GM18519 (cell line): Measurements from ENCODE around the gene ZNF691.

Experiments
- ATAC-seq: cut with Tn5 transposase; IDR thresholded peaks from one replicate; pipeline ENCODE4 v1.9.1; 2021; ENCODE audit warnings: mild to moderate bottlenecking, moderate library complexity; ENCODE audit not compliant: unreplicated experiment, low FRiP score

Gene ZNF691

GRCh38 chr1:42831273-42831672 lies 15.1 kb upstream of the ZNF691 start:
- no peak for ATAC-seq

DNA sequence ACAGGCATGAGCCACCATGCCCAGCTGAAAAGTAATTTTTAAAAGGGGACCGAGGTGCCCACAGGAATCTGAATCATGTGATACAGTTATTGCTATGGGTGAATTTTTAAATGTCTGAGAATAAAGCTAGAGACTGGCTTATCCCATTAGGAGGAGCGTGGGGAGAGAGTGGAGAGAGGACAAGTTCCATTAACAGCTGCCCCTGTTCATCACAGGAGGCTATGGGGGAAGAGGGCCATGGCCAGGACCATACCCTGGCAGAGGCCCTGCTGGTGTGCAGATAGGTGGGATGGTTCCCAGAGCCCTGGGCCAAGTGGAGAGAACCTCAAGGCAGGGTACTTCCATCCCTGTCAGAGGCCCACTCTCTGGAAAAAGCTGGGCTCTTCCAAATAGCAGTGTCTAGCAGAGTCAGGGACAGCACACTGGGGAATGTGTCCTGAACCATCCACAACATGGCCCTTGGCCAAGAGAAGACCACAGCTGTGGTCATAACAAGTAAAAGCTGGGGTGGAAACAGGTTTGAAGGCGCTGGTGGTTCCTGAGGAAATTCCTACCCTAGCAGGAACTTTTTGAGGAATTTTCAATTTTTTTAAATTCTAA lies 13.7 kb upstream of the ZNF691 start:
- no peak for ATAC-seq

GRCh38 chr1:42833981-42834380 lies 12.4 kb upstream of the ZNF691 start:
- ATAC-seq = no peak

DNA sequence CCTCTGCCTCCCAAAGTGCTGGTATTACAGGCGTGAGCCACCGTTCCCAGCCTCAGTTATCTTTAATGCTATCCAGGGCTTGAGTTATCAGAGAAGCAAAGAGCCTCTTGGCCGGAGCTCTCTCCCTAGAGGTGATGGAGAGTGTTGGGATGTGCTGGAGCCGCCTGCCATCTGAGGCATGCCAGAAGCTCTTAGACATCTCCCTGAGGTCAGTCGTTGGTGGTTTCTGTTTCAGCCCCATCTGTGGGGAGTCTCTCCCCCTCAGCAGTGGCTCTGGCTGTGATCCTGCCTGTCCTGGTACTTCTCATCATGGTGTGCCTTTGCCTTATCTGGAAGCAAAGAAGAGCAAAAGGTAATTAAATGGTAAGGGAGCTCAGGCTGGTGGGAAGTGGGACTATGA lies 11.6 kb upstream of the ZNF691 start:
- ATAC-seq = no peak

GRCh38 chr1:42835422-42835821 lies 11.0 kb upstream of the ZNF691 start:
- no peak for ATAC-seq

- ATAC-seq = no peak
These were observed 8.7 kb upstream of the ZNF691 start for GRCh38 chr1:42837709-42838108.

DNA sequence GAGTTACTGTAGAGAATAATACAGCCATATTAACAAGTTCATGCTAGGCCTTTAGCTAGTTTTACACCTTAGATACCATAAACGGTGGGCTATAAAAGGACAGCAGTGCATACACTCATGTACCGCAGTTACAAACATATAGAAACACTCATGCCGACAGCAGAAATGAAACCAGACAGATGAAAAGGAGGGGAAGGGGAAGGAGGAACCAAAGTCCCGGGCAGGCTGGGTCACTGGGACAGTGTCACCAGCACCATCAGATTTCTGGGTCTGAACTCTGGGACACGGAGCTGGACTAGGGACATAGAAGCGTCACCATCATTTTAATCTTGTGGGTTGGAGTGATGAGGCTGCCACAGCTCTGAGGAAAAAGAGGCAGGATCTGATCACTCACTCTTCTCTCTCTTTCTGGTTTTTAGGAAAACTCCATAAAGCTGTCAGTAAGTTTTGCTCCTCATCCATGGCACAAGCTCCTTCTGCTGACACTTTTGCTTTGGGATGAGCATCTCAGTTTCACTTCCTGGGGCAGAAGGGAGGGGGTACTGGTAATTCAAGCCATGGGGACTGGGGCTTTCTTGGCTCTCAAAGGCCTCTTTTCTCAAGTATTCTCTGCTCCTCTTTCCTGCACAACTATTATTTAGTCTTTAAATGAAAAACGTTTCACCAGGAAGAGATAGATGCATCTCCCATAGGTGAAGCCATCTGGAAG lies 7.8 kb upstream of the ZNF691 start:
- ATAC-seq = no peak

DNA sequence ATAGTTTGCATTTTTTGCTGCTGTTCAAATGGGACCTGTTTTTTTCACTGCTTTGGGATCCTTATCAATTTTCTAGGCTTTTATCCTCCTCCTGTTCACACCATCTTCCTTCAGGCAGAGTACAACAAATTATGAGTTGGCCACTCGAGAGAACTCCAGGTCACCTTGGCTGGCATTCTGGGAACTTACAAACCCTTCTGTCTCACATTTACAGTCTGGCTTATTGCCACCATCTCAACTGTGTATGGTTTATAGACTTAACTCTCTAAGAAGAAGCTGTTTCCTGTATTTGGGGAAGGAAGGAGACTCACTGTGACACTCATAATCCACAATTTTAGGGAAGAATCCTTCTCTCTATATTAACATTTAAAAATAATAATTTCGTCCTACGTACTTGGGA lies 5.4 kb upstream of the ZNF691 start:
- no peak for ATAC-seq

- no peak for ATAC-seq
These were observed 4.8 kb upstream of the ZNF691 start for GRCh38 chr1:42841440-42842147.

DNA sequence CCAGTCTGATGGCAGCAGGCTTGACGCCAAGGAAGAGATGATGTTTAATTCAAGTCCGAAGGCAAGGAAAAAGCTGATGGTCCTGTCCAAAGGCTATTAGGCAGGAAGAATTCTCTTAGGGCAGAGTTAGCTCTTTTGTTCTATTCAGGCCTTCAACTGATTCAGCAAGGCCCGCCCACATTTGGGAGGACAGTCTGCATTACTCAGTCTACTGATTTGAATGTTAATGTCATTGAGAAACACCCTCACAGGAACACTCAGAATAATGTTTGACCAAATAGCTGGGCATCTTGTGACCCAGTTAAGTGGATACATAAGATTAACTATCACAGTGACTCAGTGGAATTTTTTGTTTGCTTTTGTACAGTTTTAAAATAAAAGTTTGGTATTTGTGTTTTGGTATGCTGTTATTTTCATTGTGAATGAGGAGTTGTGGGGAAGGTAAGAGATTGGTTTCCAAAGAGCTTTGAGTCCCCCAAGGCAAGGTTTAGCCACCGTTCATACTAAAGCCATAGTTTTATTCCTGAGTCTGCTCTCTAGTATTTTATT lies 1.7 kb upstream of the ZNF691 start:
- ATAC-seq = no peak

GRCh38 chr1:42845193-42845592 lies 1.2 kb upstream of the ZNF691 start:
- ATAC-seq = no peak

GRCh38 chr1:42845866-42846256 lies 552 bp upstream of the ZNF691 start:
- ATAC-seq = no peak

DNA sequence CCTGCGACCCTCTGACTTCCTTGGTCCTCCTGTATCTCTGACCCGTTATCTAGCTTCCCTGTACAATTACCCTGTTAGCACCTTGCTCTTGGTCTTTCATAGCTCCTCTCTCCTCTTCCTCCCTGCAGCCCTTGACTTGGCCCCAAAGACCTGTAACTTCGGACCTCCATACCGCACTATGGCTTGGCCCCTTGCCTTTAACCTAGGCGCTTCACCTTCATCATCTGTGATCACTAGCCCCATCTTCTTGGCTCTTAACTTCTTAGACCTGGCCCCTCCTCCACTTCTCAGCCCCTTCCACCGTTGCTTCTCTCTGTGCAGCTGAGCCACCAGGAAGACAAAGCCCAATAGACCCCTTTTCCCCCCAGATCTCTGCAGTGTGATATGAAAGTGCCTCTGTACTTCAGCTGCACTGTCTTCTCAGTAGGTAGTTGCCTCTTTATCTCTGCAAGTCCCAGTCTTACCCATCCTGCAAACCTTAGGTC lies 740 bp downstream of the ZNF691 start:
- ATAC-seq = no peak

- no peak for ATAC-seq
These were observed 1.5 kb downstream of the ZNF691 start for GRCh38 chr1:42847721-42848460.

- ATAC-seq = no peak
These were observed 2.6 kb downstream of the ZNF691 start for GRCh38 chr1:42848823-42849537.

DNA sequence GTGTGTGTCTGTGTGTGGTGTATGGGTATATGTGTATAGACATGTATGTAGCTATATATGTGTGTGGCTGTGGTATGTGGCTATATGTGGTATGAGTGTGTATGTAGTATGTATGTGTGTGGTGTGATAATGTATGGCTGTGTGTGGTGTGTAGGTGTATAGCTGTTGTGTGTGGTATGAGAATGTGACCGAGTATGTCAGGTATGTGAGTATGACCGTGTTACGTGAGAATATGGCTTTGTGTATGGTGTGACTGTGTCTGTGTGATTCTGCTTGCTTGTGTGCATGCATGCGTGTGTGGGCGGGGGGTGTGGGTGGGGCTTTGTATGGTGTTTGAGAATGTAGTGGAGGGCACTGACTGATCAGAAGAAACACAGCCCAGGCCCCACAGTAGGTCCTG lies 3.5 kb downstream of the ZNF691 start:
- ATAC-seq = no peak

DNA sequence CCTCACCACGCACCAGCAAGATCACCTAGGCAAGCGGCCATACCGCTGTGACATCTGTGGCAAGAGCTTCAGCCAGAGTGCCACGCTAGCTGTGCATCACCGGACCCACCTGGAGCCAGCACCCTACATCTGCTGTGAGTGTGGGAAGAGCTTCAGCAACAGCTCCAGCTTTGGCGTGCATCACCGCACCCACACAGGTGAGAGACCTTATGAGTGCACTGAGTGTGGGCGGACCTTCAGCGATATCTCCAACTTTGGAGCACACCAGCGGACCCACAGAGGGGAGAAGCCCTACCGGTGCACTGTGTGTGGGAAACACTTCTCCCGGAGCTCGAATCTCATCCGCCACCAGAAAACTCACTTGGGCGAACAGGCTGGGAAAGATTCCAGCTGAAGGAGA lies 5.0 kb downstream of the ZNF691 start:
- no peak for ATAC-seq

GRCh38 chr1:42851960-42852607 lies 5.7 kb downstream of the ZNF691 start:
- ATAC-seq = no peak

DNA sequence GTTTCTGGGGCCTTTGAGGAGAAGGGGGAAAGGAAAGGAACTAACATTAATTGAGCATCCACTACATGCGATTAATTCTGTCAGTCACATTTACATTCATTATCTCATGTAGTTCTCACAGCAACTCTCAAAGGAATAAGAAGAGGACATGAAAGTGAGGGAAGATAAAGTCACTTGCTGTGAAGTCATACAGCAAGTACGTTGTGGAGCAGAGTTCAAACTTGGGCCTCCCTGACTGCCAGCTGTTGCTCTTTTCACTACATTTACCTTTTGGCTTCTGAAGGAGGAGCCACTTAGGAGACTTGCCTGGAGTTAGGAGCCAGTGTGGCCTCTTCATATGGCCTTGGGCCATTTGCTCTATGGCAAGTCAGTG lies 6.2 kb downstream of the ZNF691 start:
- ATAC-seq = no peak
